ENCODE data around the gene ZBTB16. TPM values are rescaled to one million over a fixed set of nuclear protein-coding genes. Genes with fewer than 3 reads are reported as not detected.

ZBTB16 gene
- total RNA-seq, 4 donors from 2014 or later, result 10.4 to 137 (median 18.8) TPM

GRCh38 chr11:114195151-114195550, 135.6 kb downstream of the ZBTB16 start:
- peaks cover 0 to 15% (median 0%) of the 10 kb centered on the region in 3 donors for H3K9me3 ChIP-seq
- intact Hi-C loops (cut with DNase I), result loop anchor here (10.0 kb wide), 1 partner anchor 130 kb away; no protein-coding TSS in a partner anchor
- 72 to 84% methylated on average over 4 of the region's 4 CpGs for WGBS, 2 donors
- no peaks in the 10 kb centered on the region for H3K27me3 ChIP-seq
- H3K36me3 ChIP-seq, result peaks cover 0 to 38% (median 0%) of the 10 kb centered on the region in 3 donors
- DNase-seq, result no peak
- H3K4me1 ChIP-seq, result peaks cover 34 to 80% (median 64%) of the 10 kb centered on the region in 3 donors
- no peak for TF ChIP-seq CTCF (IDR thresholded peaks at IDR 0.05)
- TF ChIP-seq POLR2A (IDR thresholded peaks at IDR 0.05), result no peak
- H3K27ac ChIP-seq, result peak overlapping the region; percentile 79 to 93 (median 92)
- no peak overlapping the region for H3K4me3 ChIP-seq

GRCh38 chr11:114195981-114196731, 136.6 kb downstream of the ZBTB16 start:
- TF ChIP-seq POLR2A (IDR thresholded peaks at IDR 0.05) (no peak), CTCF (IDR thresholded peaks at IDR 0.05) (peak in 1 of 6 experiments; percentile 10)
- Histone ChIP-seq H3K36me3 (peaks cover 0 to 28% (median 0%) of the 10 kb centered on the region in 3 donors), H3K27me3 (no peaks in the 10 kb centered on the region), H3K27ac (peak overlapping the region; percentile 79 to 93 (median 92)), H3K4me3 (no peak overlapping the region), H3K9me3 (peaks cover 0 to 10% (median 0%) of the 10 kb centered on the region in 3 donors), H3K4me1 (peaks cover 34 to 88% (median 64%) of the 10 kb centered on the region in 3 donors)
- 67 to 92% methylated on average over 2 to 3 of the region's 5 CpGs for WGBS, 2 donors
- intact Hi-C loops (cut with DNase I), result loop anchor here (10.0 kb wide), 1 partner anchor 131 kb away; no protein-coding TSS in a partner anchor
- DNase-seq, result no peak

GRCh38 chr11:114196997-114197703, 137.6 kb downstream of the ZBTB16 start:
- H3K36me3 ChIP-seq, result peaks cover 0 to 22% (median 0%) of the 10 kb centered on the region in 3 donors
- H3K9me3 ChIP-seq, result no peaks in the 10 kb centered on the region
- WGBS, 2 donors, result 67 to 74% methylated on average over 7 of the region's 7 CpGs
- no peak for DNase-seq
- intact Hi-C loops (cut with DNase I), result loop anchor here (10.0 kb wide), 1 partner anchor 132 kb away; no protein-coding TSS in a partner anchor
- peak overlapping the region in 1 of 4 donors; percentile 14 for H3K4me3 ChIP-seq
- H3K27ac ChIP-seq, result peak overlapping the region; percentile 79 to 93 (median 92)
- no peak for TF ChIP-seq POLR2A (IDR thresholded peaks at IDR 0.05)
- no peak for TF ChIP-seq CTCF (IDR thresholded peaks at IDR 0.05)
- peaks cover 34 to 97% (median 68%) of the 10 kb centered on the region in 3 donors for H3K4me1 ChIP-seq
- no peaks in the 10 kb centered on the region for H3K27me3 ChIP-seq

- Histone ChIP-seq H3K4me1 (peaks cover 34 to 95% (median 66%) of the 10 kb centered on the region in 3 donors), H3K27ac (peak overlapping the region; percentile 79 to 93 (median 92)), H3K4me3 (peak overlapping the region in 1 of 4 donors; percentile 14), H3K9me3 (no peaks in the 10 kb centered on the region), H3K36me3 (peaks cover 0 to 18% (median 0%) of the 10 kb centered on the region in 3 donors), H3K27me3 (no peaks in the 10 kb centered on the region)
- DNase-seq, result no peak
- peak in 1 of 4 donors; percentile 35 for TF ChIP-seq POLR2A (IDR thresholded peaks at IDR 0.05)
- peak in 1 of 6 experiments; percentile 12 for TF ChIP-seq CTCF (IDR thresholded peaks at IDR 0.05)
- intact Hi-C loops (cut with DNase I), result loop anchor here (10.0 kb wide), 1 partner anchor 133 kb away; no protein-coding TSS in a partner anchor
- 20 to 29% methylated on average over 10 of the region's 10 CpGs for WGBS, 2 donors
Observed at GRCh38 chr11:114197799-114198500, 138.4 kb downstream of the ZBTB16 start.

Measured in esophagus squamous epithelium (tissue), 5 donors.